ENCODE measurements around the gene CLIP1. TPM values are rescaled to one million over a fixed set of nuclear protein-coding genes. Genes with fewer than 3 reads are reported as not detected.
"Not testable (repeated sequence)": the region's sequence is repeated elsewhere in the genome, so short reads cannot be mapped to it uniquely, and the experiment has no call there.

Gene CLIP1
- total and polyA plus RNA-seq, 8 donors = 16.0 to 133 (median 75.9) TPM

DNA sequence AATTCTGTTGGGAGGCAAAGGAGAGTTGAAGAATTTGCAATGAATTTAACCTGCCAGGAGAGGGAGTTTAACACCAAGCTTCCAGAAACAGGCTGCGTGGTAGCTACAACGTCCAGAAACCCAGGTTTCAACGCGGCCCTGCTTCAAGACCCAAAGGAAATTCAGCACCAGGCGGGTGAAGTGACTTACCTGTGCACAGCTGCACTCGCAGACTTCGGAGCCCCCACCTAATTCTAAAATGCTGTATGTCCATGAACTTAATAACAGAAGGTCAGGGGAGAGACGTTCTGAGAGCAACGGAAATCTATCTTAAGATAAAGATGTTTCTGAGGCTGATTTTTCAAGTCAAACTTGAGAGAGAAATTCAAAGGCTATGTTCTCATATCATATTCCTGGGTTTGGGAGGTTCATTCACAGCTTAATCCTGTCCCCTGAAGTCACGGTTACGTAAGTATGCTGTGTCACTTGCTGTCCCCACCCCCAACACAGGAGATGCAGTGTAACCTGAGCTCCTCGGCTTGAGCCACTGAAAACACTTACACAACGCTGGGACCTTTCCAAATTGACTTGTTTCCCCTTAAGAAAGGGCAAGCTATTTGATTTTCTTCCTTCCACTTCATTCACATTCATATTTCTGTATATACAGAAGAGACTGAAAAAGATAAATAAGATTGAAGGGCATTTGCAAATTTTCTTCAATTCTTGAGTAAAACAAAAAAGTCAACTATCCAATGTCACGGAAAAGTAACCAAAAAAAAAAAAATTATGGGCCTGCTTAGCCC, 22.7 kb downstream of the CLIP1 start:
- peaks cover 15 to 61% (median 39%) of the 10 kb centered on the region in 4 donors for H3K4me1 ChIP-seq
- WGBS, 5 donors = 9 to 18% (median 13%) methylated on average over 14 of the region's 14 CpGs
- H3K27me3 ChIP-seq = no peaks in the 10 kb centered on the region
- peaks cover 0 to 12% (median 0%) of the 10 kb centered on the region in 4 donors for H3K36me3 ChIP-seq
- H3K9me3 ChIP-seq = no peaks in the 10 kb centered on the region
- TF ChIP-seq POLR2A (IDR thresholded peaks at IDR 0.05) (no peak), POLR2AphosphoS5 (IDR thresholded peaks at IDR 0.05) (peak; percentile 29 to 66 (median 50))
- TF ChIP-seq, protein P1, sequence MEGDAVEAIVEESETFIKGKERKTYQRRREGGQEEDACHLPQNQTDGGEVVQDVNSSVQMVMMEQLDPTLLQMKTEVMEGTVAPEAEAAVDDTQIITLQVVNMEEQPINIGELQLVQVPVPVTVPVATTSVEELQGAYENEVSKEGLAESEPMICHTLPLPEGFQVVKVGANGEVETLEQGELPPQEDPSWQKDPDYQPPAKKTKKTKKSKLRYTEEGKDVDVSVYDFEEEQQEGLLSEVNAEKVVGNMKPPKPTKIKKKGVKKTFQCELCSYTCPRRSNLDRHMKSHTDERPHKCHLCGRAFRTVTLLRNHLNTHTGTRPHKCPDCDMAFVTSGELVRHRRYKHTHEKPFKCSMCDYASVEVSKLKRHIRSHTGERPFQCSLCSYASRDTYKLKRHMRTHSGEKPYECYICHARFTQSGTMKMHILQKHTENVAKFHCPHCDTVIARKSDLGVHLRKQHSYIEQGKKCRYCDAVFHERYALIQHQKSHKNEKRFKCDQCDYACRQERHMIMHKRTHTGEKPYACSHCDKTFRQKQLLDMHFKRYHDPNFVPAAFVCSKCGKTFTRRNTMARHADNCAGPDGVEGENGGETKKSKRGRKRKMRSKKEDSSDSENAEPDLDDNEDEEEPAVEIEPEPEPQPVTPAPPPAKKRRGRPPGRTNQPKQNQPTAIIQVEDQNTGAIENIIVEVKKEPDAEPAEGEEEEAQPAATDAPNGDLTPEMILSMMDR (IDR thresholded peaks at IDR 0.05) = peak in 5 of 7 experiments; percentile 39 to 84 (median 59)
- peak; percentile 75 to 89 for DNase-seq
- peak overlapping the region; percentile 83 to 94 (median 92) for H3K27ac ChIP-seq
- H3K4me3 ChIP-seq = peak overlapping the region in 2 of 4 donors; percentile 3 to 10
- intact Hi-C loops (cut with DNase I; ENCODE audit: low total_unique reads) = loop anchor here (5.0 kb wide), 1 partner anchor 73 kb away; no protein-coding TSS in a partner anchor

DNA sequence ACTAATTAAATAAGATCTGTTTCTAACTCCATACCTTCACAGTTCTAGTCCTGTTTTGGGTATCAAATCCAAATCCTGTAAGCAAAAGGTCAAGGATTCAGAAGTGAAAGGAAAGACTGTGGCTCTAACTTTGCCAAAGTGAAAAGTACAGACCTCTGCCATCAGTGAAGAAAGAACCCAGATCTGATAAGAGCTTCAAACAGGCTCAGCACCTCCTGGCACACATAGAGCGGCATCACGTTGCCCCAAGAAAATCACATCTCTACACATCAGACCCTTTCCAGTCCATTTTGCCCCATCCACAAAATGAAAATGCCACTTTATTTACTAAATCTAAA, 23.2 kb downstream of the CLIP1 start:
- Histone ChIP-seq H3K4me3 (peak overlapping the region in 1 of 4 donors; percentile 3), H3K27ac (peak overlapping the region; percentile 83 to 94 (median 92))
- DNase-seq = no peak

DNA sequence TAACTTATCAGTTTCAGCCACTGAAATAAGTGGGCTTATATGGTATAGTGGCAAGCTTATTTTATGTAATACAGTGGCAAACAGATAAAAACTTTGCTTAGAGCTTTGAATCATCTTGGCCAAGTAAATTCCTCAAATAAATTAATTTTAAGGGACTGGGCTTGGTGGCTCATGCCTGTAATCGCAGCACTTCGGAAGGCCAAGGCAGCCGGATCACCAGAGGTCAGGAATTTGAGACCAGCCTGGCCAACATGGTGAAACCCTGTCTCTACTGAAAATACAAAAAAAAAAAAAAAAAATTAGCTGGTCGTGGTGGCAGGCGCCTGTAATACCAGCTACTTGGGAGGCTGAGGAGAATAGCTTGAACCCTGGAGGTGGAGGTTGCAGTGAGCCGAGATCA, 24.5 kb downstream of the CLIP1 start:
- DNase-seq, H3K4me3 ChIP-seq, H3K36me3 ChIP-seq, H3K27me3 ChIP-seq, H3K9me3 ChIP-seq: not testable (repeated sequence)
- Histone ChIP-seq H3K27ac (peak overlapping the region in 2 of 5 donors; percentile 94), H3K4me1 (peaks cover 15 to 69% (median 34%) of the 10 kb centered on the region in 4 donors)
- intact Hi-C loops (cut with DNase I; ENCODE audit: low total_unique reads) = loop anchor here (5.0 kb wide), 1 partner anchor 74 kb away; no protein-coding TSS in a partner anchor
- 89 to 95% (median 93%) methylated on average over 6 of the region's 6 CpGs for WGBS, 5 donors

More for the DNA sequence above, 23.2 kb downstream of the CLIP1 start:
- Histone ChIP-seq H3K9me3 (no peaks in the 10 kb centered on the region), H3K27me3 (no peaks in the 10 kb centered on the region), H3K36me3 (peaks cover 0 to 11% (median 0%) of the 10 kb centered on the region in 4 donors), H3K4me1 (peaks cover 15 to 63% (median 40%) of the 10 kb centered on the region in 4 donors)
- intact Hi-C loops (cut with DNase I; ENCODE audit: low total_unique reads) = loop anchor here (5.0 kb wide), 1 partner anchor 73 kb away; no protein-coding TSS in a partner anchor
- TF ChIP-seq EP300 (IDR thresholded peaks at IDR 0.05) (no peak), POLR2AphosphoS5 (IDR thresholded peaks at IDR 0.05) (no peak), POLR2A (IDR thresholded peaks at IDR 0.05) (no peak)
- TF ChIP-seq, protein P1 (IDR thresholded peaks at IDR 0.05) = no peak
- 14 to 26% (median 18%) methylated on average over 2 of the region's 2 CpGs for WGBS, 5 donors

DNA sequence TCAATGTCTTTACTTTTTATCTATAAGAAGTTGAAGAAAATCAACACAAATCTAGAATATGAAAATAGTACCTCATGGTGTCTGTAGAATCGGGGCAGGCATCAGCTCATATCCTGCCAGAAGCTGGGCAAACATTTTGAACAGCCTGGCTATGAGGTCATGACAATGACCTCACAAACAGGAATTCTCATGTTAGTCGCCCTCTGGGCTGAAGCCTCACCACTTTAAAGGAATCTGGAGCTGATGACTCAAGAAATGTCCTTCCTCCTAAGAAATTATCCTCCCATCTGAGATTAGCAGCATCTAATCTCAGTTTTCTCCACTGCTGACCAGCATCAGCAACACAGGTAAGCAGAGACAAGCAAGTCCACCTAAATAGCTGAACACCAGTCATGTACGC, 27.1 kb downstream of the CLIP1 start:
- Histone ChIP-seq H3K4me3 (no peak overlapping the region), H3K4me1 (peaks cover 13 to 69% (median 23%) of the 10 kb centered on the region in 4 donors), H3K36me3 (peaks cover 0 to 6% (median 0%) of the 10 kb centered on the region in 4 donors), H3K27me3 (no peaks in the 10 kb centered on the region), H3K9me3 (no peaks in the 10 kb centered on the region), H3K27ac (peak overlapping the region in 3 of 5 donors; percentile 8 to 94 (median 15))
- intact Hi-C loops (cut with DNase I; ENCODE audit: low total_unique reads) = loop anchor here (5.0 kb wide), 1 partner anchor 77 kb away; no protein-coding TSS in a partner anchor
- TF ChIP-seq, protein P1 (IDR thresholded peaks at IDR 0.05) = no peak
- no peak for TF ChIP-seq POLR2A (IDR thresholded peaks at IDR 0.05)
- no peak for TF ChIP-seq EP300 (IDR thresholded peaks at IDR 0.05)
- peak in 1 of 3 donors; percentile 10 for TF ChIP-seq POLR2AphosphoS5 (IDR thresholded peaks at IDR 0.05)
- WGBS, 5 donors = 55 to 71% (median 60%) methylated on average over 3 of the region's 3 CpGs
- peak in 1 of 2 donors; percentile 13 for DNase-seq
